HG03520 (cell line): ENCODE results near the gene MOB1B.

ENCODE experiments used
- ATAC-seq: cut with Tn5 transposase; IDR thresholded peaks from one replicate; pipeline ENCODE4 v1.9.1; 2021; ENCODE audit warnings: mild to moderate bottlenecking, moderate library complexity; ENCODE audit not compliant: unreplicated experiment

The MOB1B gene

DNA sequence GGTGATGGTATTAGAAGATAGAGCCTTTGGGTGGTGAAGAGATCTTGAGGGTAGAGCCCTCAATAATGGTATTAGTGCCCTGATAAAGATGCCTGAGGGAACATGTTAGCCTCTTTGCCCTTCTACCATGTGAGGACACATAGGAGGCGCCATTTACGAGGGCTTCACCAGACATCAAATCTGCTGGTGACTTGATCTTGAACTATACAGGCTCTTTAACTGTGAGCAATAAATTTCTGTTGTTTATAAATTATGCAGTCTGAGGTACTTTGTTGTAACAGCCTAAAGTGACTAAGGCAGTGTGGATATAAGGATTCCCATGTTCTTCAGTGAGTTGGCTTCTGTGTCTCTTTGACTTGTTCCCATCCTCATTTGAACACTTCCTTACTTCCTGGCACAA lies 11.8 kb downstream of the MOB1B start:
- no peak for ATAC-seq

DNA sequence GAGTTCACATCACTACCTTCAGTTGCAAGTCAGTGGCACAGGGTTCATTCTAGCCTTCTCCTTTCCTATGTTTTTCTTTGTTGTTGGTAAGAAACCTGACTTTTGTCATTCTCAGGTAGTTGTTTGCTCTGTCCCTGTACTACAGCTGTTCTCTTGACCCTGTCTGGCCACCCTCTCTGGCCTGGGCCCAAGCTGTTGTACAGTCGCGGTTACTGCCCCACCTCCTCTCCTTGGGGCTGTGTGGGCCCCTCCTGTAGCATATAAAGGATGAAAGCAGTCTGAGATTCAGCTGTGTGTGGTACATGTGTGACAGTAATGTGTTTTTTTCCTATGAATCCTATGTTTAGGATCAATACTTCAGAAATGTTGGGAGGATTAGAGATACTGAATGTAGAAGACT lies 12.5 kb downstream of the MOB1B start:
- no peak for ATAC-seq

DNA sequence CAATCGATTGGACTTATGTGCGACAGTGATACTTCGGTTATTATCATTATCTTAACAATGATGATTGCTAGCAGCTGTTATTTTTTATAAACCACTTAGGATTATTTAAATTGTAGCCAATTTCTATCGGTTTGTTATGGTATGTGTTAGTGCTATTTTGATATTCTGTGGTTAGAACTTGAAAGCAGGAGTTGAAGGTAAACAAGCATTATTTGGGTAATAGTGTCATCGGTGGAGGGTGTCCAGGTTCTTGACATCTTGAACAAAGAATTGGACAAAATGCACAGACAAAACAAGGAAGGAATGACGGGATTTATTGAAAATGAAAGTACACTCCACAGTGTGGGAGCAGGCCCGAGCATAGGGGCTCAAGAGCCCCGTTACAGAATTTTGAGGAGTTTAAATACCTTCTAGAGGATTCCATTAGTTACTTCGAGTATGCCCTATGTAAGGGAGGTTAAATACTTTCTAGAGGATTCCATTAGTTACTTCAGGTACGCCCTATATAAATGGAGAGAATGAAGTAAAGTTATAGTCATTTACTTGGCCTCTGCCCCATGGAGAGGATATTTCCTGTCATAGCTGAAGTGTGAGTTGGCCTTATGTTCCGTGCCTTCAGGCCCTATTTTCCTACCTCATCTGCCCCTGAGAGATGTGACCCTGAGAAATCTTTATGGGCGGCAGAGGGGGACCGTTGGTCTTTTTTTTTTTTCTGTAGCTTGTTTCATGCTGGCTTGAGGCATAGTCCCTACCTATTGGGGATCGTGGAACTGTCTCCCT lies 13.1 kb downstream of the MOB1B start:
- ATAC-seq: no peak

DNA sequence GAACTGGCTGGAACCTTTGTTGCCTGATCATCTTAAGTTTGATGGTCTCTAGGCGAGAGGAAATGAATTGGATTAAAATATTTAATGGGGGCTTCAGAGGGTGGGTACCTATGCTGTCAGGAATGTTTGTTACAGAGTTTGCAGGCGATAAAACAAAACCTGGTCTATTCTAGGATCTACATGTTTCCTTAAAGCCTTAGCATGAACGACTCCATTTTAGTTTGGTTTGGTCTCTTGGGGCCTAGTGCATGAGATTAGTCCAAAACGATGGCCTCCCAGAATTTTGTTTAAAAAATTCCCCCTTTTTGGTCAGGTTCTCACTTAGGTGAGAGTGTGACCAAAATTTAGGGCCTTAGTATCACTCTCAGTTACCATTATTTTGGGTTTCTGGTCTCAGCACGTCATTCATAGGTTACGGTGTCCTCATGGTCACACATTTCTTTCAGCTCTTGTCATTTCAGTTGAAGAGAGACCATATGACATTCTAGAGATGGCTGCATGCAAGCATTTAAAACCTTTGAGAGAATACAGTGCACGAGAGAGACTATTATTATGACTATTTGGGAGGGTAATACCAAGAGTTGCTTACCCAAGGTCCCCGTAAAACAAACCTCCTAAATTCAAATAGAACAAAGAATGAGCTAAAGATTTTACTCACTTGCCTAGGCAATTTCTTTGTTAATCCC lies 13.8 kb downstream of the MOB1B start:
- no peak for ATAC-seq

DNA sequence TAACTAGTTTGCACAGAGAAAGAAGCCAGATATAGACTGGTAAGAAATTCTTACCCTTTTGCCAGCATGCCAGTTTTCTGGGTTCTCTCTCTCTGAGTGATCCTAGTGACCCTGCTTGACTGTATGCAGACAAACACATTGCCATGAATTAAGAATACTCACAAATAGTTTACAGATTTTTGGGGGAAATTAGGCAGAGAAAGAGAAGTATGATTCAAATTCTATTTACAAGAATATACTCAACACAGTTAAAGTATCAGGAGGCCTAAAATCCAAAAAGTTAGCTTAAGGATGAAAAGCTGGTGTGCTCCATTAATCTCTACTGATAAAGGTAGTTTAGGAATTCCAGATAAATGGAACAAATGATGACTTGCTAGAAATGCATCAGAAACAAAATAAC lies 18.4 kb downstream of the MOB1B start:
- ATAC-seq: no peak

DNA sequence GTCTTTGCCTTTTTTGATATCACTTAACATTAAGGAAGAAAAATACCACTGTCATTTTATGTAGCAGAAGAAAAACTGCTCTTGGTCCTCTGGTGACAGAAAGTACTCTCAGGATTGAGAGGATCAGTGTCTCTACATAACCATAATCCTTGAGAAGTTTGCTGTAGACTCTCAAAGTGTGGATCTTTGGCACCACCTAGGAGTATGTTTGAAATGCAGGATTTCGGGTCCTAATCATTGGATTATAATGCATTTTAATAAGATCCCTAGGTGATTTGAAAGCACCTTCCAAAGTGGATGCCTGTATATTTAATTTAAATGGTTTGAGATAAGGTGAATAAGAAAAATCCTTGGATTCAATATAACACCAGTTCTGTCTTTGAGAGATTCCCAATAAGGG lies 23.2 kb downstream of the MOB1B start:
- ATAC-seq: no peak

DNA sequence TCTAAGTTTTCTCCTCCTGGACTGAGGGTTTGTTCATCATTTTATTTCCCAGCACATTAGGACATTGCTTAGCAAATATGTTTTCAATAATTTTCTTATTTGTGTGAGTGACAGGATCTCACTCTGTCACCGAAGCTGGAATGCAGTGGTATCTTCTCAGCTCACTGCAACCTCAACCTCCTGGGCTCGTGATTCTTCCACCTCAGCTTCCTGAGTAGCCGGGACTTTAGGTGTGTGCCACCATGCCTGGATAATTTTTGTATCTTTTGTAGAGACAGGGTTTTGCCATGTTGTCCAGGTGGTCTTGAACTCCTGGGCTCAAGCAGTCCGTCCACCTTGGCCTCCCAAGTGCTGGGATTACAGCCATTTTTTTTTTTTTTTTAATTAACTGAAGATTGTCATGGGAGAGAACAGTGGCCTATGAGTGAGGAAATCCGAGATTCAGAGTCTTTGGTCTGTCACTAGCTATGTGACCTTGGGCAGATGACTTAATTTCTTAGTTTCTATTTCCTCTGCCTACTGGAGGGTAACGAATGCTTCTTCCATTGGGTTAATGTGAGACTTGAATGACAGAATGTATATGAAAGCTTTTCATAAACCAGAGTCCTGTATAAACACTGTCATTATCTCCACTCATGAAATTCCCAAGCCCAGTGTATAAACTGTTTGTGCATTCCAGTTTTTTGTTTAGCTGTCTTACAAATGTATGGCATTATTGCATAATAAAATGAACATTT lies 23.9 kb downstream of the MOB1B start:
- peak; percentile 72 for ATAC-seq

DNA sequence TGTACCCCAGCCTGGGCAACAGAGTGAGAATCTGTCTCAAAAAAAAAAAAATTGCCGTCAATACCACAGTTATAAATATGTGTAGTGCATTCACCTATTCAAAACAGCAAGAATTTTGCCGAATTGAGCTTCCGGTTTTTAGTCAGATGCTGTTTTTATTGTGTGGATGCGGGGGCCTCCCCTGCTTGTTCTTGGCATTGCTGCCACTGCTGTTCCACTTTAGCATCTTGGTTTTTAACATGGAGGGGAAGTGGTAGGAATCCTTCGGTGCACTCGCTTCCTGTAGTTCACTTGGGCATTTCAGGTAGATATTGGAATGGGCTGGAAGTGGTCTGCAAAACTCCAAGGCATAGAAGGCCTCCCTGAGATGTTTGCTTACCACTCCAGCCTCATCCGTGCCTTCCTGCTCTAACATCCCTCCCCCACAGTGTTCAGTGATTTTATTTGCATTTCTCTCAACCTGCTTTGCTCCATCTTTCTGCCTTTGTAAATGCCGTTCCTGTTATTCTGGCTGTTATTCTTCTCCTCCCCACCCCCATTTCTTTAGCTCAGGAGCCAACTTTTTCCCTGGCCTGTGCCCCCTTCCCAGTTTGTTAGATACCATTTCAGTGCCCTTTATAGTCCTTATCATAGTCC lies 25.5 kb downstream of the MOB1B start:
- peak; percentile 37 for ATAC-seq

DNA sequence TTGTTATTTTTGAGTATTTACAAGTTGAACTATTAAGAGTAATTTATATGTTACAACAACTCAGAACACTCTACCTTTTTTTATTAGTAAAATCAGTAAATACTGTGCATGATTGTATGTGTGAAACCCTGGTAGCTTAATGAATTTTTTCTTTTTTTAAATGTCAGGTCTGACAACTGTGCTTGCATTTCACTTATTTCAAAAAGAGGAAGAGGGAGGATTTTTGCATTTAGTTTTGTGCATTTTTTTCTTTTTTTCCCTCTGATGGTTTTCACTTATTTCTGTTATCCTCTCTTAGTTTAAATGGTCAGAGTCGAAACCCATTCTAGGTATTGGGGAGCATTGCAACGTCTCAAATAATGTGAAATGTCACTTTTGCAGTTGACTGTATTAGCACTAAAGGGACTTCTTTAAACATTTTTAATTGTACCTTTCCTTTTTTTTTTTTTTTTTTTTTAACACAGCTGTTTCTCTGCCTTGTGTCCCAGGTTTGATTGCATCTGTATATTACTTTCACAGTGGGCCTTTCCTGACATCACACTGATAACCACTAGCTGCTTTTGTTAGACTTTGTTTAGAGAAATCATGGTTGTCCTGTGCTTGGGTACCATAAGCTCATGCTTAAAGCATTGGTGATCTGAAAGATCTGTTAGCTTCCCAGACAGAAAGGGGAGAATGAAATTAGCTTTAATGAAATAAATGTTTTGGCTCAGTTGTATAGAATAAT lies 28.5 kb downstream of the MOB1B start:
- ATAC-seq: no peak

DNA sequence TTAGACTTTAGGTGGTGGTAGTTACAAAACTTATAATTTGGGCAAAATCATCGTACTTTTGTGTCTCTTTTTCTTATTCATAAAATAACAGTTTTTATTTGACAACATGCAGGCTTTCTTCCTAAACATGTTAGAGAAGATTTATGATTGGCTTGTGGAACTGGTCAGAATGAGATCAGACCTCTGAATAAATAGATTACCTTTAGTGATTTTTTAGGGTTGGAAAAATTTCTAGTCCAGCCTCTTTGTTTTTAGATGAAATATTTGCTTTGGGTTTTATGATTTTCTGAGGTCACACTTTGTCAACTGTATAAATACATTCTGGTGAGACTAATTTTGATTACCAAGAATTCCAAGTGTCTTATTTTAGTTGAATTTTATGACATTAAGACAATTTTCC lies 29.2 kb downstream of the MOB1B start:
- no peak for ATAC-seq

DNA sequence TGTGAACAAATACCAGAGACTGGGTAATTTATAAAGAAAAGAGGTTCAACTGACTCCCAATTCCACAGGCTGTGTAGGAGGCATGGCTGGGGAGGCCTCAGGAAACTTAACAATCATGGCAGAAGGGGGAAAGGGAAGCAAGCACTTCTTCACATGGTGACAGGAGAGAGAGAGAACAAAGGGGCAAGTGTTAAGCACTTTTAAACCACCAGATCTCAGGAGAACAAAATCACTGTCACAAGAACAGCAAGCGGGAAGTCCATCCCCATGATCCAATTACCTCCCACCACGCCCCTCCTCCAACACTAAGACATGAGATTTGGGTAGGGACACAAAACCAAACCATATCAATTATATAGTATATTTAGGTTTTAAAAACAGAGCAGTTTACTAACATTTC lies 30.8 kb downstream of the MOB1B start:
- ATAC-seq: no peak

DNA sequence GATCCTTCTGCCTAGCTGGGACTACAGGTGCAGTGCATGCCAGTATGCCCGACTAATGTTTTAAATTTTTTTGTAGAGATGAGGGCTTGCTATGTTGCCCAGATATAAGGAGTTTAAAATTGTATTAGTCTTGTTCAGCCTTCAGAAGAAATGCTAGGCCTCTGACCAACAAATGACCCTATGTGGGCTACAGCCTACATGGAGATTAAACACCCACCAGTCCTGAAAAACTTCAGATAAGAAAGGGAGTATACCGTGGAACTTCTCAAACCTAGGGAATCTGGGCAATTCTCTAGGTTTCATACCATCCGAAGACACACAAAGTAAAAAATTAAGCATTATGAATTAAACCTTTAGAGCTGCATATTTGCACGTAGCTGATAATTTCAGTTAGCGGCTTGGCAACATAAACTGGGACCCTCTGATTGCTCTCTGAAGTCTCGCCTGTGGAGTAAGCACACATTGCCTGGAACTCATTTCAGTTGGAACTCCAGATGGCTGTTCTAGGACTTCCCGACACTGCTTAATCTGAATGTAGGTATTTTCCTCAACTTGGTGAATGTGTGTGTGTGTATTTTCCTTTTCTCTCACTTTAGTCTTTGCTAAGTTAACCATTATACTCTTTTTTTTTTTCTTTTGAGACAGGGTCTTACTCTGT lies 33.0 kb downstream of the MOB1B start:
- no peak for ATAC-seq

DNA sequence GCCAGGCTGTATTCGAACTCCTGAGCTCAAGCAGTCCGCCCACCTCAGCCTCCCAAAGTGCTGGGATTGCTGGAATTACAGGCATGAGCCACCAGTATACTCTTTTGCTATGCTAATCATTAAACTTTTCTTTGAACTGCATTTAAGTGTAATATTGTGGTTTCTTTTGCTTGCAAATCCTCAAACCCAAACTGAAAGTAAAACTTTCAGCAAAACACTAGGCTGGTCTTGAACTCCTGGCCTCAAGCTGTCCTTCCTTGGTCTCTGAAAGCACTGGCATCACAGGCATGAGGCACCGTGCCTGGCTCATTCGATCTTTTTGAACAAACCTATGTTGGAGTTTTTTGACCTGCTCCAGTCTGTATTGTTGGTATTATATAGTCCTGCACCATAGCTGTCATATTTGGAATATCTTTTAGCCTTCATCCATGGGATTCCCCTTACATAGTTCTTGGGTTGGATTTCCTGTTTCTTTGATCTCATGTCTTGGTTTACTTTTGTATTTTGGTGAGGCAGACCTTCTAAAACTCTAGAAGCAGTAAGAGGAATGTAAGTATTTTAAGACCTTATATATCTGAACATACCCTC lies 34.1 kb downstream of the MOB1B start:
- ATAC-seq: no peak

DNA sequence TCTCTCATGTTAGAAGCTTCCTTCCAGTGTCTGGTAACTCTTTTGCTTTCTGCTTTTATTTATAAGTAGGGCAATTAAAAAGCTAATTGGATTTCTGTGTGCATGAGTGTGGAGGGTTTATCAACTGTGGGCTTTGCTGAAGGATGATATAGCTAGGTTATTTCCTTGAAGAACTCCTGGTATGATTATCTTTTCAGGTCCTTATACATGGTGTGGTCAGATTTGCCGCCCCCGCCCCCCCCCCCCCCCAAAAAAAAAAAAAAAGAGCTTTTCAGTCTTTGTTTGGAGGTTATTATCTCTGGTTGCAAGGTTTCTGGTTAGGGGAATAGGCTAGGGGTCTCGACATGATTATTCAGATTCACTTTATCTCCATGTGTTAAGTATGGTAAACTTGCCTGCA lies 35.9 kb downstream of the MOB1B start:
- ATAC-seq: no peak

DNA sequence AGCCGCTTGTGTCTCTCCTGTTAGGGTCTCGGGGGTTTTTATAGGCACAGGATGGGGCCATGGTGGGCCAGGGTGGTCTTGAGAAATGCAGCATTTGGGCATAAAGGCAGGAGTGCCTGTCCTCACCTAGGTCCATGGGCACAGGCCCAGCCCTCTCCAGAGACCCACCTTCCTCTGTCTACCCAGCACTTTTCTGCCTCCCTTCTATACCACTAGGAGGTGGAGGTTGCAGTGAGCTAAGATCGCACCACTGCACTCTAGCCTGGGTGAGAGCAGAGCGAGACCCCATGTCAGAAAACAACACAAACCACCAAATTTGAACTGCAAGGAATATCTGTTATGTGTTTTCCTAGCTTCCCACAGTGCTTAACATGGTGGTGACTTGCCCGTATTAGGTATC lies 38.0 kb downstream of the MOB1B start:
- ATAC-seq: no peak

DNA sequence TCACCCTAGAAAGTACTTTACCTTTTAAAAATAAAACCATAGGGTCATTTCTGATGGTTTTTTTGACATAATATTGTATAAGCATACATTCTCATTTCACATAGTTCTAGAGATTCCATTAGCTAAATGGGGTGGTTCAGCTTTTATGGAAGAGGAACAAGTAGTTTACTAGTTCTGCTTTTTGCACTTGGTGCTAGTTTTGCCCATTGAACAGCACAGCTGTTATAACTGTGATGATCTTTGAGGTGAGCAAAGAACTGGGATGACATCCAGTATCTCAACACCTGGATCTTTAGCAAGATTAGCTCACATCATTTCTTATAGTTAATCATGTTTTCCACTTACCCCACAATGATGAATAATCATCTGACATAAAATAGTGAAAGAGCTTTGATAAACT lies 40.9 kb downstream of the MOB1B start:
- ATAC-seq: peak; percentile 66

DNA sequence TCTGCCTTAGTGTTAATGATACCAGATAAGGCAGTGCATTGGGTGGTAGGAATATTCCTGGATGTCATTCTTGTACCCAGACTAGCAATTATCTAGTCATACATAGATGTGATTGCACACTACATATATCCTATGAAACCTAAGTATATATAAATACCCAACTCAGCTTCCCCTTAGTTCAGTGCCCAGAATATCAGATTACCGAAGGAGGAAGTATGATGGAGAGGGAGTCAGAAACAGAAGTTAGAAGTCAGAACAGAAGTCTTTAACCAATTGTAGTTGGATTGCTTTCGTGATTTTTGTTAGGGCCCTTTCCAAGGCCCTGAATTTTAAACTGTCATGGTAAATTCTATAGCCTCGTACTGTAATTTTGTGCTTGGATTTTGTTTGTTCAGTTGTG lies 42.9 kb downstream of the MOB1B start:
- no peak for ATAC-seq

DNA sequence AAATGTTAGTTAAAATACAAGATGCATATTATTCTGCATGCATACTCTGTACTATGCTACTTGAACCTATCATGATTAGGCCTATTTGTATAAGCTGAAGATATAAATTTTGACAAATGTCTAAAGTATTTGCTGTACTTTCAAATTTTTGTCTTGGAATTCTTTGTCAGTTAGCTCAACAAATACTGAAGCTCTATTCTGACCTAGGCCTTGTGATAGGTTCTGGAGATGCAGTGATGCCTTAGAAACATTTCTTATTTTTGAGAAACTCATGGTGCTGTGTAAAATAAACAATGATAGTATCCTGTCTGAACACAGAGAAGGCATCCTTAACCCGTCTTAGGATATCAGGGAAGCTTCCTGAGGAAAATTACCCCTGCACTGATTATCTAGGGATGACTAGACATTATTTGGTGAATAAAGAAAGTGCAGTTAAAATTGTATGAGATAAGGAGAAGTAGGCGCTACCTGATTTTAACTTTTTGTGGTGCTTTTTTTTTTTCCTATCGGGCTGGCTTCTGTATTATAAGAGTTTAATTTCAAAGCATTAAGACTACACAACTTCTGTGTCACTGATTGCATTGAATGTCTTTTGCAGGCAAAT lies 43.4 kb downstream of the MOB1B start:
- no peak for ATAC-seq

DNA sequence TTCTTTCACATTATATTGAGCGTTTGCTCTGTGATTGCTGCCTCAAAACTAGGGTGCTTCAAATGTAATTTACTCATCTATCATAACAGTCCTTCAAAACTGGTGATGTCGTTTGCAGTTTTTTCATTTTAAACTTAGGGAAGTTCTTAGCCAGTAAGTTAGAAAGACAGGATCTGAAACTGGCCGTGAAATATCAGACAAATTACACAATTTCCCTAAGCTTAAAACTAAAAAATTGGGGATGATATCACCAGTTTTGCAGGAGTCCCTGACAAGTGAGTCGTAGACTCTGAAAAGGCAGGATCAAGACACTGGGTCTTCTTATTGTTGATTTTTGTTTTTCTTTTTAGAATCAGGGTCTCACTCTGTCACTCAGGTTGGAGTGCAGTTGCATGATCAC lies 44.8 kb downstream of the MOB1B start:
- ATAC-seq: no peak
